Fibroblast of the aortic adventitia (primary cell): ENCODE results near the gene CEACAM16. TPM values are rescaled to one million over a fixed set of nuclear protein-coding genes. Genes with fewer than 3 reads are reported as not detected.

Experiments used
- DNase-seq: peaks from one replicate; pipeline ENCODE4 v3.0.0-alpha.2; 2010; ENCODE audit warnings: low read depth
- H3K4me3 ChIP-seq: 2 replicates; pipeline ENCODE4 v1.5.1; 2011; ENCODE audit warnings: low read depth, mild to moderate bottlenecking, control low read depth, low read length, moderate library complexity
- CTCF ChIP-seq: IDR thresholded peaks from 2 replicates; pipeline ENCODE4 v1.5.1; 2011; ENCODE audit warnings: mild to moderate bottlenecking, low read length, control low read depth, inconsistent platforms; ENCODE audit not compliant: insufficient read depth
- total RNA-seq: library from RNA; depleted of rRNA; stranded (reverse); fragments of >200 nt; gene quantifications from 2 replicates; pipeline ENCODE4 v1.2.3, GENCODE V29; 2012; ENCODE audit warnings: low replicate concordance

Gene CEACAM16
- not detected in 2 replicates for total RNA-seq

GRCh38 chr19:44698492-44699201, at the start of gene CEACAM16:
TSS of gene CEACAM16 (plus strand) at chr19:44699151. CDS start at chr19:44701457, 2,306 bp downstream.
- DNase-seq: no peak
- H3K4me3 ChIP-seq: no peak within 1 kb of the TSS
- TF ChIP-seq CTCF: no peak

- TF ChIP-seq CTCF: no peak
- no peak overlapping the region for H3K4me3 ChIP-seq
- no peak for DNase-seq
Observed at GRCh38 chr19:44649578-44650145, 49.3 kb upstream of the CEACAM16 start.

- no peak for DNase-seq
- no peak for TF ChIP-seq CTCF
- H3K4me3 ChIP-seq: no peak overlapping the region
Observed at GRCh38 chr19:44653343-44653742, 45.6 kb upstream of the CEACAM16 start.

- no peak overlapping the region for H3K4me3 ChIP-seq
- peak; percentile 61 for TF ChIP-seq CTCF
- DNase-seq: peak; percentile 57
Observed at GRCh38 chr19:44653977-44654774, 44.8 kb upstream of the CEACAM16 start.

GRCh38 chr19:44657211-44657921, 41.6 kb upstream of the CEACAM16 start:
- peak; percentile 83 for DNase-seq
- TF ChIP-seq CTCF: peak; percentile 94
- no peak overlapping the region for H3K4me3 ChIP-seq

GRCh38 chr19:44658069-44658733, 40.8 kb upstream of the CEACAM16 start:
- no peak overlapping the region for H3K4me3 ChIP-seq
- TF ChIP-seq CTCF: no peak
- no peak for DNase-seq
